ENCODE measurements around the gene MYBPC2. TPM values are rescaled to one million over a fixed set of nuclear protein-coding genes. Genes with fewer than 3 reads are reported as not detected.

MYBPC2 gene
- total and polyA plus RNA-seq, 9 of the 15 experiments (the other 6 are each of a cell fraction or from before 2014, with no cell fraction given) = 0.01 to 0.14 (median 0.04) TPM; not detected in 6

DNA sequence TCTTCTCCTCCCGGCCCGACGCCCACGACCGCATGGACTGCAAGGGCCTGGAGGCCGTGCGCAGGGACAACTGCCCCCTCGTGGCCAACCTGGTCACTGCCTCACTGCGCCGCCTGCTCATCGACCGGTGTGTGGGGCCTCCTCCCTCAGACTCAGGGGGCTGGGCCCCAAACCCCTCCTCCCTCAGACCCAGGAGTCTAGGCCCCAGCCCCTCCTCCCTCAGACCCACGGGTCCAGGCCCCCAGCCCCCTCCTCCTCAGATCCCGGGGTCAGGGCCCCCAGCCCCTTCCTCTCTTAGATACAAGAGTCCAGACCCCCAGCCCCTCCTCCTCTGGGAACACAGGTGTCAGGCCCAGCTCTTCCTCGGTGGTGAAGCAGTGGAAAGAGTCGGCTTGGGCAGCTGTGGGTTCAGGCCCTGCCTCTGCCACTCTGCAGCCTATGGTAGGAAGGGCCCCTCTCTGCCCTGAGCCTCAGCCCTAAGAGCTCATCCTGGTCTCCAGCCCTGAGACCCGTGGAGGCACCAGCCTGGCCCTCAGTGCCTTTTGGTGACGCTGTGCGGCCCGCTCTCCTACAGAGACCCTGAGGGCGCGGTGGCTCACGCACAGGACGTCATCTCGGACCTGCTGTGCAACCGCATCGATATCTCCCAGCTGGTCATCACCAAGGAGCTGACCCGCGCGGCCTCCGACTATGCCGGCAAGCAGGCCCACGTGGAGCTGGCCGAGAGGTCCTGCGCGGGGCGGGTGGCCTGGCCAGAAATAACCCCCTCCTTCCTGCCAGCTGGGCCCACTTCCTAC, 17.6 kb upstream of the MYBPC2 start (continued):
- TF ChIP-seq TOE1 (IDR thresholded peaks at IDR 0.05; ENCODE audit: borderline replicate concordance) (0 out of 2 replicates have a peak, but pooled peaks have one; percentile 30), TOE1 (CRISPR knock-in tag; IDR thresholded peaks at IDR 0.05; ENCODE audit: borderline replicate concordance, low read depth) (no peak), U2AF2 (optimal IDR thresholded peaks at IDR 0.05; ENCODE audit: low read depth, low read length) (no peak), EZH2 (IDR thresholded peaks at IDR 0.05; ENCODE audit: borderline replicate concordance, low read depth, low read length) (no peak), TGIF2 (CRISPR knock-in tag; IDR thresholded peaks at IDR 0.05) (no peak), TEAD1 (CRISPR knock-in tag; IDR thresholded peaks at IDR 0.05) (0 out of 4 replicates have a peak, but pooled peaks of 1 of the 2 experiments have one; percentile 22), SIRT6 (IDR thresholded peaks at IDR 0.05; ENCODE audit: low read depth, low read length) (no peak), CHD1 (IDR thresholded peaks at IDR 0.05; ENCODE audit: low read length) (no peak), SRSF1 (IDR thresholded peaks at IDR 0.05; ENCODE audit: low read depth, low read length) (no peak), ZNF592 (IDR thresholded peaks at IDR 0.05) (peak; percentile 91; the same call in 1 of the 2 replicates), MEF2D (tag; conservative IDR thresholded peaks at IDR 0.05; ENCODE audit: low read depth) (no peak), SAP30 (IDR thresholded peaks at IDR 0.05; ENCODE audit: borderline replicate concordance, insufficient read depth, low read depth, low read length, poor library complexity, severe bottlenecking) (no peak), ZNF165 (CRISPR knock-in tag; IDR thresholded peaks at IDR 0.05; ENCODE audit: borderline replicate concordance) (no peak), POLR2A (conservative IDR thresholded peaks at IDR 0.05) (peak; percentile 26), ZNF197 (CRISPR knock-in tag; IDR thresholded peaks at IDR 0.05; ENCODE audit: low read depth) (no peak), ERF (CRISPR knock-in tag; IDR thresholded peaks at IDR 0.05) (0 out of 2 replicates have a peak, but pooled peaks have one; percentile 42), MED1 (CRISPR knock-in tag; IDR thresholded peaks at IDR 0.05; ENCODE audit: borderline replicate concordance) (no peak), MYBL2 (IDR thresholded peaks at IDR 0.05; ENCODE audit: low read depth) (no peak), MYBL2 (CRISPR knock-in tag; IDR thresholded peaks at IDR 0.05; ENCODE audit: borderline replicate concordance) (no peak), HNRNPK (IDR thresholded peaks at IDR 0.05; ENCODE audit: low read depth, low read length, poor library complexity, severe bottlenecking) (no peak), LEF1 (IDR thresholded peaks at IDR 0.05) (no peak), MTA1 (IDR thresholded peaks at IDR 0.05; ENCODE audit: borderline replicate concordance) (no peak), ZBTB8A (IDR thresholded peaks at IDR 0.05; ENCODE audit: partially characterized antibody) (no peak)

Data from K562 (cell line).